Ramos (cell line): Measurements from ENCODE around the gene FOXI2.

ENCODE experiments used
- in situ Hi-C: fragments of 300-500 bp; cut with MboI; formaldehyde crosslinking; loops from one replicate; pipeline ENCODE4 v1.14.3; 2022; ENCODE audit warnings: low sequenced_read_pairs; ENCODE audit not compliant: unreplicated experiment

Gene FOXI2

GRCh38 chr10:127739908-127740307 lies 2.9 kb downstream of the FOXI2 start:
- in situ Hi-C loops = no loop called here

DNA sequence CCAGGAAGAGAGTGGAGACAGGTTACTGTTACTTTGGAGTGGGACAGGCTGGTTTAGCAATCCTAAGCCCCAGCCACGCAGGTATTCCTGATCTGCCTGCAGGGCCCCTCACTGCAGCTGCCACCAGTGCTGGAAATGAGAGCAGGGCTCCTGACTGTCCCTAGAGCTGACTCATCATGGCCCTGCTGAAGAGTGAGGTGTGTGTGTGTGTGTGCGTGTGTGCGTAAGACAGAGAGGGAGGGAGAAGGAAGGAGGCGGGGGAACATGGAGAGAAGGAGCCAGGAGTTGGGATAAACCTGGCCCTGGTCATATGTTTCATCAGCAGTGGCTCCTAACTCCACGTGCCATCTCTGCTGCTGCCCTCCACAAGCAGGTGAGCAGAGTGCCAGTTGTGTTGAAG lies 3.6 kb downstream of the FOXI2 start:
- in situ Hi-C loops = no loop called here

DNA sequence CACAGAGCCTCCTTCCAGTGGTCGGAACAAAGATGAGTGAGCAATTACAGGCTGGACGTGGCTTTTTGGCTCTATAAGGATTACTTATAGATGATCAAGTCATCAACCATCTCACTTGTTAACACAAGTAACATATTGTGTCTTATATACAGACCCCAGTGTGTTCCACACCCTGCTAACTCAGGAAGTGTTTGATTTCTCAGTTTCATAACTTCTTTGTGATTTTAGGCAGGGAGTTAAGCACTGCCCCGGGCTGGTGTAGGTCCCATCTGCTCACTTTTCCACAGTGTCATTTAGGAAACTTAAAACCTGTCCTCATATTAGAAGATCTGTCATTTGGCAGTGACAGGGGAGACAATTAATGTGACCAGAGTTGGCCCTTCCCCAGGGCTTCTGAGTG lies 6.2 kb downstream of the FOXI2 start:
- in situ Hi-C loops = no loop called here

DNA sequence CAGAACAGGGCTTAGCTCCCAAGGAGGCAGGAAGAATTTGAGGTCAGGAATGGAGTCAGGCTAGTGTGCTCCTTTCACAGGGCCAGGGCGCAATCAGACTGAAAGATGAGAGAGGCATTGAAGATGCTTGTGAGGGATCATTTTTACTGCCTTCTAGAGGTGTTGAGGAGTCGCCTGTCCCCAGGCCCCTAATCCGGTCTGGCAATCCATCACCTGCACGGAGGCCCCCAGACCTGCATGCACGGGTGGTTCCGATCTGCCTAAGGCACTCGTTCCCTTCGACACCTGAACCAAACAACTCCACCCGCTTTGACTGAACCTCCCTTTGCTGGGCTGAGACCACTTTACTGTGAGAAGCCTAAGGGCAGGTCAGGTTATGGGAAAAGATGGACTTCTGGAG lies 8.0 kb downstream of the FOXI2 start:
- in situ Hi-C loops = no loop called here

DNA sequence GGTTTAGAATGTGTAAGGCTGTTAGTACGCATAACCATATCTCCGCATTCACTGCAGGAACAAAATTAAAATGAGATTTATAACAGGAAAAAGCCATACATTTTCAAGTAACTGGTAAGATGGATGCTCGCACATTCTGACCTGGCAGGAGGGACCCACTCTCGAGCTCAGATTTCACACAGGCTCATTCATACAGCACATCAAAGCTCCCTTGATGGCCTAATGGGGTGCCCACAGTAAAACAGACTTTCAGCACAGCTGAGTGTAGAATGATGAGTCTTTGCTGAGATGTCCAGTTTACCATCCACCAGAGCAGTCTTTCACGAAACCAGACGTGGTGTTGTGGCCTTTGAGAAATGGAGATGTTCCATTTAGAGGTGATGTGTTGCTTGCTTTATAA lies 8.9 kb downstream of the FOXI2 start:
- in situ Hi-C loops = no loop called here

GRCh38 chr10:127755753-127756152 lies 18.8 kb downstream of the FOXI2 start:
- in situ Hi-C loops = no loop called here

DNA sequence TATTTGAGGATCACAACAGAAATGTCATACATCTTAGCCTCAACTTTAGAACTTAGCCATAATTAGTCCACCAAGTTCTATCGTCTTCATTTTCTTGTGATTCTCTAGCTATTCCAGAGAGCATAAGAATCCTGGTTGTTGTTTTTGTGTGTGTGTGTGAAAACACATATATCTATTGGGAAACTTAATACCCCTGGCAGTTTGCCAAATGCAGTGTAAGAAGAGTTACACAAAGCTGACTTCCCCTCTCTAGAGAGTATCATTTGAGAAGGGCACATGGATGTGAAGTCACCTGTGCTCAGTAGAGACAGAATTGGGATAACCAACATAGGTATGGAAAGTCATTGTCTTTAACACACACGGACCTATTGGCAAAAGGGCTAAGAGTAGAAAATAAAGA lies 19.3 kb downstream of the FOXI2 start:
- in situ Hi-C loops = no loop called here

DNA sequence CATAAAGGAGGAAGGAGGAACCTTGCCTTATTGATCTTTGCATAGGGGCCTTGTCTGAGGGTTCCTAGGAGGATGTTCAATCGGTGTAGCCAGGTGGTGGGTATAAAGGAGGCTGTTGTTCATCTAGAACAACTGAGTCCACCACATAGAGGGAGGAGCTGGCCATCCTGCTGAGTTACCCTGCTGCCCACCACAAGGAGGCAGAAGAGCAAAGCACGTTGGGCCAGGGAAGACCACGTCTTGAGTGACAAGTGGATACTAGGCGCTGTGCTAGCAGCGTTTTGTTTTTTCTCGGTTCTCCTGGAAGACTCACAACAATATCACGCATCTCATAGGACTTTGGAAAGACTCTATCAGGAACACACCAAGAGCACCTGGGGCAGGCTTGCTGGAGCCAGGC lies 20.0 kb downstream of the FOXI2 start:
- in situ Hi-C loops = no loop called here

GRCh38 chr10:127759276-127759675 lies 22.3 kb downstream of the FOXI2 start:
- in situ Hi-C loops = no loop called here

DNA sequence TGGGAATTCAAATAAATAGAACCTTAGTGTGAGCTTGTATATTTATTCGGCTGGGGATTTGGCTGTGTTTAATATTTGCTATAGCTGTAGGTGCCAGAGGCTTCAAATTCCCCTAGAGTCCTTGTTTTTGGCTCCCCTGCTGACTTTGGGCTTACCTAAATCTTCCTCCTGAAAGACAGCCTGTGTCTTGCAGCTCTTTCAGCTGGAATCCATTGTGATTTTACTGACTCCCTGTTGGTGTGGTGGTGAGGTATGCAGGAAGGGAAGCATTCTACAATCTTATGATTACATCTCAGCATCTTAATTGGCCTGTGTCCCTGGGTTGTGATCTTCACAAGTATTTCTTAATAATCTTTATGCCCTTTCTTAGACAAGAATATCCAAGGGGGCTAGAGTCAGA lies 25.9 kb downstream of the FOXI2 start:
- in situ Hi-C loops = no loop called here

DNA sequence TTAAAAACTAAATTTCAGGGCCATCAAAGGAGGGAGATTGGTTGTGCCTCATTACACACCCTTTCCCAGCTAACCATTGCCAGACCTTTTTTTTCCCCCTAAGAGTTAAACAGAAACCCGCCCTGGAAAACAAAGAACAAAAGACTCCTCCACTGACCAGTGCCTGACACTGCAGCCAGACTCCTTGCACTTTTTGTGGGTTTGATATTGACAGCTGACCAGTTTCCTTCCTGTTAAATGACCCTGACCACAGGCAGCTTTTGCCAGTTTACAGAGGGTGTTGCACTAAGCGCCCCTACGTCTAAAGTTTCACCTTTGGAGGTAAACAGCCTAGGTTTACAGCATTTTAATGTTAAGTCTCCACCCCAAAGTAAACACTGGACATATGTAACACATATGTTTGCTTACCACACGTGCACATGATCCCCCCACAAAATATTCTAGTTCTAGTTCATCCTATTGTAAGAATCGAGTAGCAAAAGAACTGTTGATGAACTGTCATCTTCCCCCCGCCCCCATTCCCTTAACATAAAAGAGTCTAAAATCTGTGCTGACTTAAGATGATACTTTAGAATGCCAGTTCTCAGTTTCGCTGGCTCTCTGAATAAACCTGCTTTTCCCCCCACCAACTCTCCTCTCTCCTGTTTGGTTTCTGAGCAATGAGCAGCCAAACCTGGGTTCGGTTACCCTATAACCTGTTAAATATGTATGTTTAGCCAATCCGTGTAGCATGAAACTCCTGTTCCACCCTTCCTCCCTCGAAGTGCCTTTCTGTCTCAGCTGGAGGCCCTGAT lies 38.0 kb downstream of the FOXI2 start:
- in situ Hi-C loops = no loop called here

DNA sequence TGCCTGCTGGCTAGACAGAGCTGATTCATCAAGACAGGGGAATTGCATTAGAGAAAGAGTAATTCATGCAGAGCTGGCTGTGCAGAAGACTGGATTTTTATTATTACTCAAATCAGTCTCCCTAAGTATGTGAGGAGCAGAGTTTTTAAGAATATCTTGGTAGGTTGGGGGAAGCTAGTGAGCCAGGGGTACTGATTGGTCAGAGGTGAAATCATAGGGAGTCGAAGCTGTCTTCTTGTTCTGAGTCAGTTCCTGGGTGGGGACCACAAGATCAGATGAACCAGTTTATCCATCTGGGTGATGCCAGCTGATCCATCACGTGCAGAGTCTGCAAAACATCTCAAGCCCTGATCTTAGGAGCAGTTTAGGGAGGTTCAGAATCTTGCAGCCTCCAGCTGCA lies 39.8 kb downstream of the FOXI2 start:
- in situ Hi-C loops = no loop called here

DNA sequence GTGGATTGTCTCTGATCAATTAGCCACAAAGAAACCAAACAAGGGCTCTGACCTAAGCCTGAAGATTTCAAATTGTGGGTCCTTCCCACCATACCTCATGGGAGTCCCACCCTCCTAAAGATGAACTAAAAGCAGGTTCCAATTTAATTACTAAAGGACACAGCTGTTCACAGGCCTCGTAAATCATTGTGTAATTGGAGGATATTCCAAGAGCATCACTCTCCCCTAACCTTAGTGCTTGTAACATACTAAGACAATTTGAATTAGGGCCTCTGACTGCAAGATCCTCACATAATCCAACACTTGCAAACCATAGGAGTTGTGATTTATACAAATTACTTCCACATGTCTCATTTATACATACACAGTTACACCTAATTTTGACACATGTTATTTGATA lies 44.4 kb downstream of the FOXI2 start:
- in situ Hi-C loops = no loop called here

DNA sequence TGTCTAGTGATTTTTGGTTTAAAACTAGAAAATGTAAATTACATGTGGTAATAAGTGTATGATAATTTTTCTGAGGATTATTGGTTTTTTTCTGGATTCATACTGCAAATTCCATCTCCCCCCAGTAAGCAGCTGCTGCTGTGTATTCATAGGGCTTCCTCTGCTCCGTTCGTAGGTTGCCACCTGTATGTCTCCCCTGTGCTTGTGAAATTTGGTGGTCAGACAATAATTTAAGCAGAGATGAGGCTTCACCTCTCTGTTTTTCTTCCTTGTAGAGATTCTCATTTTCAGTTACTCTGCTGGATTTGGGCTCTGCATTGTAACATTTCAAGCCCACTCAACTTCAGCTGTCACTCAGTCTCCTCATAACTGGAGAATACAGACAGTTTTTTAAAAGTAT lies 50.9 kb downstream of the FOXI2 start:
- in situ Hi-C loops = no loop called here

DNA sequence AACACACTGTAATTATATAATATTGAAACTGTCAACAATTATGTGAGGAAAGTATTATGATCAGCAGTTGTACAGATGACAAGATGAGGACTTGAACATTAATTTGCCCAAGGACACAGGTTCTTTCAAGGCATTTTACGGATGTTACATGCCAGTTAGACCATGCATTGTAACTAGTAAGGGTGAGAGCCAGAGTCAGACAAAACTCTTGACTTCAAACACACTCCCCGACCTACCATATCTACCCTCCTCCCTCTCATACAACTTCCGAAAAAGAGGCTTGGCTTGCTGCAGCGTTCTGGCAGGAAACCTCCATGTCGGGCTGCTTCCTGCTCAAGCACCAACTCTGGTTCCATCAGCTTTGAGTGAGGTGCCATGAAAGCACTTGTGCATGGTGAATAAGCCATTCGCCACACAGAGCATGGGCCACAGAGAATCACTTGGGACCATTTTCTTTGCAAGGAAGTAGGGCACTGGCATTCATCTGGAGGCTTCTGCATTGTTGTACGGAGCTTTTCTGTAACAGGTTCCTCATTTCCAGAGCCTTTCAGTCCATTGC lies 53.2 kb downstream of the FOXI2 start:
- in situ Hi-C loops = no loop called here
